GM12878 (cell line): ENCODE results near the gene GALNT18. TPM values are rescaled to one million over a fixed set of nuclear protein-coding genes. Genes with fewer than 3 reads are reported as not detected.

Source experiments
- ATAC-seq: fragments of 200-7000 bp; cut with Tn5 transposase; 3 replicates; pipeline ENCODE4 v1.9.1; 2020; ENCODE audit warnings: mild to moderate bottlenecking, moderate library complexity
- BruUV-seq: library from RNA; stranded (reverse); fragments of 400-500 nt; replicated peaks from 2 replicates; lab custom pipeline; 2021; lab: Mats Ljungman, UMichigan
- CTCF ChIA-PET: fragments of 300-600 bp; sonication (Branson Sonifier 250); formaldehyde crosslinking; extraction: SDS; loops from one replicate; lab custom pipeline; 2021; ENCODE audit warnings: inconsistent platforms; lab: Yijun Ruan, JAX
- POLR2A ChIA-PET: fragments of 350-600 bp; formaldehyde crosslinking; extraction: SDS; loops from one replicate; lab custom pipeline; 2021; ENCODE audit warnings: inconsistent platforms; lab: Charles Lee
- RAD21 ChIA-PET: fragments of 300-600 bp; sonication (Branson Sonifier 250); formaldehyde crosslinking; loops from one replicate; lab custom pipeline; 2023; ENCODE audit warnings: antibody characterized with exemption; ENCODE audit not compliant: unreplicated experiment; lab: Charles Lee
- SMC1A ChIA-PET: fragments of 300-600 bp; sonication (Branson Sonifier 250); formaldehyde crosslinking; loops from one replicate; lab custom pipeline; 2023; ENCODE audit not compliant: unreplicated experiment, uncharacterized antibody; lab: Charles Lee
- DNase-seq: peaks from one replicate; pipeline ENCODE4 v3.0.0-alpha.2; 2011; ENCODE audit warnings: low read depth, low spot score
- FAIRE-seq: peaks from 3 replicates; lab custom pipeline; 2011; peaks lifted over from hg19 to GRCh38; lab: Jason Lieb, UNC
- H2AFZ ChIP-seq: 2 replicates; pipeline ENCODE4 v1.6.0; 2011; ENCODE audit warnings: low read depth, low read length, control low read depth; ENCODE audit not compliant: control insufficient read depth
- H3K27ac ChIP-seq: 2 replicates; pipeline ENCODE4 v1.5.1; 2011; ENCODE audit warnings: control low read depth; ENCODE audit not compliant: control insufficient read depth, insufficient read depth
- H3K27me3 ChIP-seq, 2 experiments: replicated peaks in 1 of 2; 2 replicates each; pipeline versions ENCODE4 v1.6.0 to v1.6.1; 2011; ENCODE audit warnings: low read length in 1 of 2; ENCODE audit not compliant: control insufficient read depth in 2 of 2, insufficient read depth in 2 of 2
- H3K36me3 ChIP-seq, 2 experiments: 2 replicates each; pipeline ENCODE4 v1.5.1; 2011; ENCODE audit warnings: low read length in 1 of 2; ENCODE audit not compliant: control insufficient read depth in 2 of 2, insufficient read depth in 2 of 2
- H3K4me1 ChIP-seq: 2 replicates; pipeline ENCODE4 v1.6.1; 2011; ENCODE audit warnings: mild to moderate bottlenecking, low read length, moderate library complexity, mixed read lengths; ENCODE audit not compliant: control insufficient read depth, insufficient read depth
- H3K4me2 ChIP-seq: 2 replicates; pipeline ENCODE4 v1.6.0; 2011; ENCODE audit warnings: control low read depth; ENCODE audit not compliant: control insufficient read depth, insufficient read depth
- H3K4me3 ChIP-seq: fragments of 200-600 bp; sonication (generic); 2 replicates; pipeline ENCODE4 v1.5.1; 2016
- H3K79me2 ChIP-seq: 2 replicates; pipeline ENCODE4 v1.6.0; 2011; ENCODE audit warnings: low read length; ENCODE audit not compliant: control insufficient read depth, insufficient read depth
- H3K9ac ChIP-seq: 2 replicates; pipeline ENCODE4 v1.8.0; 2011; ENCODE audit warnings: low read length, control low read depth, mixed read lengths; ENCODE audit not compliant: control insufficient read depth, insufficient read depth
- H3K9me3 ChIP-seq: replicated peaks from 3 replicates; pipeline ENCODE4 v1.5.1; 2011; ENCODE audit warnings: mild to moderate bottlenecking, low read length; ENCODE audit not compliant: control insufficient read depth, insufficient read depth
- H4K20me1 ChIP-seq: 2 replicates; pipeline ENCODE4 v1.6.0; 2011; ENCODE audit not compliant: control insufficient read depth, insufficient read depth
- CBX3 ChIP-seq: fragments of 200-600 bp; sonication (generic); IDR thresholded peaks from 2 replicates; pipeline ENCODE4 v1.6.1; 2016; ENCODE audit warnings: low read depth, borderline replicate concordance
- CREM ChIP-seq: IDR thresholded peaks from 2 replicates; pipeline ENCODE4 v1.6.1; 2014; ENCODE audit warnings: antibody characterized with exemption, low read depth
- EED ChIP-seq: sonication (generic); IDR thresholded peaks from 2 replicates; pipeline ENCODE4 v1.6.1; 2016; ENCODE audit warnings: antibody characterized with exemption, low read depth
- MXI1 ChIP-seq: fragments of 150-350 bp; IDR thresholded peaks from 2 replicates; pipeline ENCODE4 v1.6.1; 2011; ENCODE audit warnings: low read depth, mild to moderate bottlenecking, inconsistent platforms, low read length, improper control_type of control experiment
- POU2F2 ChIP-seq: IDR thresholded peaks from 3 replicates; pipeline ENCODE4 v1.6.1; 2011; ENCODE audit warnings: low read depth, mild to moderate bottlenecking, low read length, borderline replicate concordance
- SREBF1 ChIP-seq: IDR thresholded peaks from 2 replicates; pipeline ENCODE4 v1.6.1; 2012; ENCODE audit warnings: mild to moderate bottlenecking, low read length
- TCF7 ChIP-seq: IDR thresholded peaks from 2 replicates; pipeline ENCODE4 v1.6.1; 2014; ENCODE audit warnings: antibody characterized with exemption, borderline replicate concordance
- WGBS: methylation state at CpG from one replicate; pipeline ENCODE4 v1.1.6; 2016; ENCODE audit warnings: low lambda C conversion rate; ENCODE audit not compliant: insufficient replicate concordance, insufficient coverage; ENCODE audit errors: missing lambda C conversion rate; 5-methylcytosine and 5-hydroxymethylcytosine counted together
- in situ Hi-C: fragments of 300-500 bp; cut with MboI; formaldehyde crosslinking; loops from 9 replicates; pipeline ENCODE4 v1.14.3; 2018; ENCODE audit warnings: mixed read lengths
- intact Hi-C: fragments of 100-400 bp; cut with micrococcal nuclease; formaldehyde crosslinking; loops from one replicate; pipeline ENCODE4 v1.14.2; 2022; ENCODE audit not compliant: unreplicated experiment
- polyA plus RNA-seq, 11 experiments: library from polyadenylated mRNA; depleted of rRNA in 4 of 11; unstranded in 6 of 11; stranded (reverse) in 5 of 11; fragments of >200 nt; fragmentation: Nextera tagmentation in 4 of 11; fragmentation: Illumina TruSeq in 1 of 11; extraction: Ambion mirVana in 4 of 11; extraction: Trizol in 1 of 11; gene quantifications; 1 replicate in 1 of 11; 2 replicates in 10 of 11; pipeline versions ENCODE4 v1.2.1 to v1.2.3, GENCODE V29; 2011 to 2016; ENCODE audit warnings: inconsistent platforms in 2 of 11, missing spikeins in 2 of 11, low read depth in 1 of 11
- total RNA-seq, 4 experiments: library from RNA; depleted of rRNA in 3 of 4; stranded (reverse); fragments of >200 nt in 3 of 4; fragmentation: Illumina TruSeq in 1 of 4; extraction: Trizol in 1 of 4; gene quantifications; 2 replicates each; pipeline versions ENCODE4 v1.2.1 to v1.2.3, GENCODE V29; 2013 to 2021

The GALNT18 gene
- total and polyA plus RNA-seq, 10 of the 15 experiments (the other 5 are each of a cell fraction or from before 2014, with no cell fraction given): 1.2 to 14.2 (median 6.3) TPM

DNA sequence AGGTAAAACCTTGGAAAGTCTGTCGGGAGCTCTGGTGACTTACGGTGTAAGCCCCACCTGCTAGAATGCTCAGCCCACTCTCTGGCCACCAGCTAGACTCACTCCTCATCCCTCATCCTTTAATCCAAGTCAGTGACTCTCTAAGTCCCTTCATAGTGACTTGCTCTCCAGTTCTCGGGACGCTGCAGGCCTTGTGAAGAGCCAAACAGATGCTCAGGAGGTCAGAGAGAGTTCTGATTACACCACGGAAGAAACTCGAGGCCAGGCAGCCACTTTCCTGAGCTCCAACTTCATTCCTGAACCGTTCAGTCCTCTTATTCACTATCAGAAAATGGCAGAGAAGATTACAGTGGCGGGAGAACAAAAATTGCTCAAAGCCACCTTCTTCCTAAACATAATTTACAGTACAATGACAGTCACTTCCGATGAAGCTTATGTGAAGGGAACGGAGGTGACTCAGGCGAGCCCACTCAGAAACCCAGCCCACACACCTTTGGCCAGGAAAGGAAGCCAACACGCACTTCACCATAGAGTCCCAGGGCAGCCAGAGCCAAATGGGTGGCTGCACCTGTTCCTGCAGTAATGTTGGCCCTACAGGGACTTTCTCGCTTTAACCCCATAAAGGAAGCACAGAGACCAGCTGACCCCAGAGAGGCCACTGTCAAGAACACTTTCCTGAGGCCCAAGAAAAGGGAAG is 100.4 kb downstream of the GALNT18 start (continued):
- TF ChIP-seq CREM (no peak), MXI1 (no peak), POU2F2 (no peak), CBX3 (no peak), SREBF1 (no peak), EED (no peak)

DNA sequence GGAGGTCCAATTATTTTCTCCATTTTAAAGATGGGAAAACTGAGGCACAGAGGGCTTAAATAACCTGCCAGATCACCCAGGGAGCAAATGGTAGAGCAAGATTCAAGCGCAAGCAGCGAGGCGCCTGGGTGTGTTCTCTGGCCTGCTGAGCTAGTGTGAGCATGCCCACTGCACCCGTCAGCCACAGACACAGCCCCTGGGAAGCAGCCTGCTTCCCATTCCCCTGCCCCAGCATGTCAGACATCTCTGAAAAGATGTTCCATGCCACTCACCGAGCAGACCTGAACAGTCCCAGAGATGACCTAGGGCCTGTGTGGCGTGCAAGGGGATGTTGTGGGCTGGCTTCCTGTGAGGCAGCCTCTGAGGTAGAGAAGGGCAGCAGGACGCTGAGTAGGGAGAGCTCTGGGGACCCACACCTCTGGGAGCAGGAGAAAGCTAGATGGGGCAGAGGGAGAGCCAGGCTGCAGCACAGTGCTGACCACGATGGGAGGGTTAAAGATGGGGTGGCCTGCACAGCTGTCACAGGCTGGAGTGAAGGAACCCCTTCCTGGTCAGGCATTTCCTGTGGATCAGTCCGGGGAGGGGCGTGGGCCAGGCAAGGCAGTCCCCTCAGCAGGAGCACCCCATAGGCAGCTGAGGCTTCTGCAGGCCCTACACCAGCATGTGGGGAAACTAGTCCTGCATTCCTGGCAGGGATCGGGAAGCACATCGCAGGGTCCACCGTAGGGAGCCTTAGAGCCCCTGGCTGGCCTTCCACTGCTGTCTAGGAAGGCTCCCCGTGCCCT is 101.4 kb downstream of the GALNT18 start:
- Histone ChIP-seq H2AFZ (no peak overlapping the region), H3K79me2 (no peaks in the 10 kb centered on the region; the same call in none of the 2 replicates), H3K4me3 (no peak overlapping the region), H3K27me3 (no peaks in the 10 kb centered on the region), H4K20me1 (no peaks in the 10 kb centered on the region), H3K9ac (no peak overlapping the region), H3K4me2 (no peak overlapping the region), H3K4me1 (peaks cover 6% of the 10 kb centered on the region), H3K27ac (no peak overlapping the region), H3K9me3 (no peaks in the 10 kb centered on the region), H3K36me3 (no peaks in the 10 kb centered on the region; a peak in 1 of 4 replicates)
- ChIA-PET CTCF (interaction anchor here (1.2 kb wide), 1 partner anchor 13 kb away, joined by 3 read pairs; no protein-coding TSS in a partner anchor), POLR2A (no interaction called here), SMC1A (no interaction called here), RAD21 (no interaction called here)
- no peak for TF ChIP-seq TCF7
- DNase-seq: no peak
- no peak for ATAC-seq
- BruUV-seq: no TSS peak
- intact Hi-C loops: no loop called here
- in situ Hi-C loops: no loop called here
- no peak for FAIRE-seq
- 51% methylated on average over 14 of the region's 14 CpGs for whole genome bisulfite sequencing
